Ascending aorta (tissue), 2 donors: ENCODE measurements around the gene CLPTM1L. TPM values are rescaled to one million over a fixed set of nuclear protein-coding genes. Genes with fewer than 3 reads are reported as not detected.
"Not testable (repeated sequence)": the region's sequence is repeated elsewhere in the genome, so short reads cannot be mapped to it uniquely, and the experiment has no call there.

Experiments used
- DNase-seq, 2 donors: peaks; one replicate each; pipeline ENCODE4 v3.0.0-alpha.2; 2019; ENCODE audit warnings: low spot score in 2 of 2
- H3K27ac ChIP-seq, 2 donors: fragments of 200-600 bp; sonication (generic); one replicate each; pipeline ENCODE4 v1.5.1; 2016 to 2017; ENCODE audit warnings: mild to moderate bottlenecking in 1 of 2
- H3K27me3 ChIP-seq: fragments of 200-600 bp; sonication (generic); one replicate; pipeline ENCODE4 v1.5.1; 2017
- H3K36me3 ChIP-seq, 2 donors: fragments of 200-600 bp; sonication (generic); one replicate each; pipeline ENCODE4 v1.5.1; 2016
- H3K4me1 ChIP-seq, 2 donors: fragments of 200-600 bp; sonication (generic); one replicate each; pipeline ENCODE4 v1.5.1; 2016 to 2017; ENCODE audit warnings: mild to moderate bottlenecking in 1 of 2
- H3K4me3 ChIP-seq, 2 donors: fragments of 200-600 bp; sonication (generic); one replicate each; pipeline ENCODE4 v1.5.1; 2016 to 2017; ENCODE audit warnings: mild to moderate bottlenecking in 1 of 2
- H3K9me3 ChIP-seq, 2 donors: fragments of 200-600 bp; sonication (generic); one replicate each; pipeline ENCODE4 v1.5.1; 2016
- intact Hi-C: fragments of 100-400 bp; cut with DNase I; formaldehyde crosslinking; loops from one replicate; pipeline ENCODE4 v1.15.1; 2023
- total RNA-seq: library from RNA; depleted of rRNA; stranded (reverse); fragments of >200 nt; gene quantifications from one replicate; pipeline ENCODE4 v1.1.0, GENCODE V29; 2016
- TF ChIP-seq, protein P1 (sequence below), 3 experiments: fragments of 200-600 bp in 2 of 3; fragments of 450-650 bp in 1 of 3; sonication (generic) in 2 of 3; IDR thresholded peaks; one replicate each; pipeline ENCODE4 v1.5.1; 2016 to 2019; ENCODE audit warnings: antibody characterized with exemption in 3 of 3, mild to moderate bottlenecking in 1 of 3, moderate library complexity in 1 of 3

CLPTM1L gene
- total RNA-seq, 1 donor from 2014 or later = 23.6 TPM

DNA sequence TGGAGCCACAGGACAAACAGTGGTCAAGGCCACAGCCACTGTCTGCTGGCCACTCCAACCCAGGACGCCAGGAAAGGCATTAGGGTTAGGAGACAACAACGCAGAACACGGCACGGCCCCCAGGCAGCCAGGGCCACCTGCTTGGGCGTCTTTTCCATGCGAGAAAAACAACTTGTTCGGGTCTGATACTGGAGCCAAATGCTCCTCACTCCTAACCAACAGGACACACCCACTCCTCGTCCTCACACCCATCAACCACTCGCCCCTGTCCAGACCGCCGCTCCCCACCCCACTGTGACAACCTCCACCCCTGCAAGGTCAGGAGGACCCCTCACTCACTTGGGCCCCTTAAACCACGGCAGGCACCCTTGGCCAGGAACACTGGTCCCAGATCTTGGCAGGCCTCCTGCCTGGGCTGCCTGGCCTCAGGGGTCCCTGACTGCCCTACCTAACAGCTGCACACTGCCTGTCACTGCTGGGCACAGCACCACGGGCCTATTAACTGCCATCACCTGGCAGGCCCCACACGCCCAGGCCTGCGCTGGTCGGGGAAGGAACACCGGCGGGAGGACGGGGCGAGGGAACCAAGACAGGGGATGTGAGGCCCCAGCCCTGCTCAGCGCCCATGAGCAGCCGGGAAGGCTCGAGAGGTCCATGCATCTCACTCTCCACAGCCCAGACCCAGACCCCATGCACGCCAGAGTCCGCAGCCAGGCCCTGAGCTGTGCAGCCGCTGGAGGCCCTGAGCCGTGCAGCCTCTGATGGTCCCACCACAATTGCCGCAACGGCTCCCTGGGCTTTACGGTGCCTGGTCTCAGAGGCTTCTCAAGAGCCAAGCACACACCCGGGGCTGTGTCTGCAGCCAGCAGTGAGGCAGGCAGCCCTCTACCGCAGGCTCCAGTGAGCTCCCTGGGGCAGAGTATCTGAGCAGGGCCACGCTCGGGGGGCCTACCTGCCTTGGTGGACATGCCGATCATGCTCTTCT, 13.8 kb downstream of the CLPTM1L start:
- Histone ChIP-seq H3K27ac (no peak overlapping the region), H3K9me3 (no peaks in the 10 kb centered on the region), H3K4me1 (no peaks in the 10 kb centered on the region), H3K36me3 (peaks cover 51 to 66% of the 10 kb centered on the region in 2 donors), H3K27me3 (no peaks in the 10 kb centered on the region), H3K4me3 (no peak overlapping the region)
- TF ChIP-seq, protein P1, sequence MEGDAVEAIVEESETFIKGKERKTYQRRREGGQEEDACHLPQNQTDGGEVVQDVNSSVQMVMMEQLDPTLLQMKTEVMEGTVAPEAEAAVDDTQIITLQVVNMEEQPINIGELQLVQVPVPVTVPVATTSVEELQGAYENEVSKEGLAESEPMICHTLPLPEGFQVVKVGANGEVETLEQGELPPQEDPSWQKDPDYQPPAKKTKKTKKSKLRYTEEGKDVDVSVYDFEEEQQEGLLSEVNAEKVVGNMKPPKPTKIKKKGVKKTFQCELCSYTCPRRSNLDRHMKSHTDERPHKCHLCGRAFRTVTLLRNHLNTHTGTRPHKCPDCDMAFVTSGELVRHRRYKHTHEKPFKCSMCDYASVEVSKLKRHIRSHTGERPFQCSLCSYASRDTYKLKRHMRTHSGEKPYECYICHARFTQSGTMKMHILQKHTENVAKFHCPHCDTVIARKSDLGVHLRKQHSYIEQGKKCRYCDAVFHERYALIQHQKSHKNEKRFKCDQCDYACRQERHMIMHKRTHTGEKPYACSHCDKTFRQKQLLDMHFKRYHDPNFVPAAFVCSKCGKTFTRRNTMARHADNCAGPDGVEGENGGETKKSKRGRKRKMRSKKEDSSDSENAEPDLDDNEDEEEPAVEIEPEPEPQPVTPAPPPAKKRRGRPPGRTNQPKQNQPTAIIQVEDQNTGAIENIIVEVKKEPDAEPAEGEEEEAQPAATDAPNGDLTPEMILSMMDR (IDR thresholded peaks at IDR 0.05) = no peak
- intact Hi-C loops = no loop called here
- DNase-seq = no peak

DNA sequence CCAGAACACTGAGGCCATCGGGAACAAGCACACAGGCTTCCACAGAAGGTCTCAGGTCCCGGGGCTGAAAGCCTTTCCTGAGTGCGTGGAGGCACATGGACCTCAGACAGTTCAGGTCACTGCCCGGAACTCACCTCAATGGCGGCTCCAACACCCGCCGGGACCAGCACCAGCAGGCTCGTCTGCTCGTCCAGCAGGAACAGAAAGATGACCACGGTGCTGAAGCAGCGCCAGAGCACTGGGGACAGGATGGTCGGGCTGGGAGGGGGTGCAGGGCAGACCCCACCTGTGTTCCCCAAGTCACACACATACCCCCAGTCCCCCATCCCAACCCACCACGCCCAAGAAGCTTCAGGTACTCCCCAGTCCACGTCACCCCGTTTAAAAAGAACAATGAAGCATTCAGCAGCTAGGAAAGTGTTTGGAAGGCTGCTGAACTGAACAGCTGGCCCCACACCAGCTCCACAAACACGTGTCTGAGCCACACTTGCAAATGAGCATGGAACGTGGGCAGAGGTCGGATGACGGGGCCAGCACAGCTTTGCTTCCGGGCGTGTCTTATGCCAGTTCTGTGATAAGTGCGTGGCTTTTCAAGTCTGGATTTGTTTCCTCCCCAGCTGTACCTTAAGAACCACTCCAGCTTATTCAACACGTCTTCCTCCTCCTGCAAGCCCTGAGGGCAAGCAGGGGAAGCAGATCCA, 14.6 kb downstream of the CLPTM1L start:
- H3K27me3 ChIP-seq = no peaks in the 10 kb centered on the region
- H3K36me3 ChIP-seq = peaks cover 45 to 59% of the 10 kb centered on the region in 2 donors
- no peaks in the 10 kb centered on the region for H3K4me1 ChIP-seq
- no peaks in the 10 kb centered on the region for H3K9me3 ChIP-seq
- TF ChIP-seq, protein P1 (IDR thresholded peaks at IDR 0.05) = no peak
- intact Hi-C loops = no loop called here
- H3K27ac ChIP-seq = no peak overlapping the region
- no peak overlapping the region for H3K4me3 ChIP-seq
- no peak for DNase-seq

DNA sequence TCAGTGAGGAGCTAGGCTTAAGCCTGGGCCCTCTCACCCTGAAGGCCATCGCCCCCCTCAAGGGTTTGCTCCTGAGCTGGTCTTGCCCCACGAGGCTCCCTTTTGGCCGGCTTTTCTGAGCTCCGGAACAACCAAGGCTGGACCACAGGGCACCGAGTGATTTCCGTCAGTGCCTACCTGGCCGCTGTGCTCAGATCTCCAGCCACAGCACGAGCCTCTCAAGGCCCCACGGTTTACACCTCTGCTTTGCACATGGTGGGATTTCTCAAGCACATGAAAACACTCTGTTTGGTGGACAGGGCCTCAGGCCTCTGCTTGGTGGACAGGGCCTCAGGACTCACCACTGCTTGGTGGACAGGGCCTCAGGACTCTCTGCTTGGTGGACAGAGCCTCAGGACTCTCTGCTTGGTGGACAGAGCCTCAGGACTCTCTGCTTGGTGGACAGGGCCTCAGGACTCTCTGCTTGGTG, 15.8 kb downstream of the CLPTM1L start:
- TF ChIP-seq, protein P1 (IDR thresholded peaks at IDR 0.05) = no peak
- H3K27me3 ChIP-seq = no peaks in the 10 kb centered on the region
- no peaks in the 10 kb centered on the region for H3K4me1 ChIP-seq
- no peak for DNase-seq
- no peaks in the 10 kb centered on the region for H3K9me3 ChIP-seq
- H3K27ac ChIP-seq = peak overlapping the region in 1 of 2 donors; percentile 53
- intact Hi-C loops = no loop called here
- peaks cover 45 to 59% of the 10 kb centered on the region in 2 donors for H3K36me3 ChIP-seq
- no peak overlapping the region for H3K4me3 ChIP-seq

DNA sequence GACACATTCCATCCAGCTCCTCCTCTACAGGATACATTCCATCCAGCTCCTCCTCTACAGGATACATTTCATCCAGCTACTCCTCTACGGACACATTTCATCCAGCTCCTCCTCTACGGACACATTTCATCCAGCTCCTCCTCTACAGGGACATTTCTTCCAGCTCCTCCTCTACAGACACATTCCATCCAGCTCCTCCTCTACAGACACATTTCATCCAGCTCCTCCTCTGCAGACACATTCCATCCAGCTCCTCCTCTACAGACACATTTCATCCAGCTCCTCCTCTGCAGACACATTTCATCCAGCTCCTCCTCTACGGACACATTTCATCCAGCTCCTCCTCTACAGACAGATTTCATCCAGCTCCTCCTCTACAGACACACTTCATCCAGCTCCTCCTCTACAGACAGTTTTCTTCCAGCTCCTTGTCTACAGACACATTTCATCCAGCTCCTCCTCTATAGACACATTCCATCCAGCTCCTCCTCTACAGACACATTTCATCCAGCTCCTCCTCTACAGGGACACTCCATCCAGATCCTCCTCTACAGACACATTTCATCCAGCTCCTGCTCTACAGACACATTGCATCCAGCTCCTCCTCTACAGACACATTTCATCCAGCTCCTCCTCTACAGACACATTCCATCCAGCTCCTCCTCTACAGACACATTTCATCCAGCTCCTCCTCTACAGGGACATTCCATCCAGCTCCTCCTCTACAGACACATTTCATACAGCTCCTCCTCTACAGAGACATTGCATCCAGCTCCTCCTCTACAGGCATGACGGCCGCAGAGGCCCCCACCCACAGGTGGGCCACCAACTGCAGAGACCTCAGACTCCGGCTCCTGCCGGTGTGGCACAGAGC, 16.4 kb downstream of the CLPTM1L start:
- H3K9me3 ChIP-seq, intact Hi-C loops, H3K4me1 ChIP-seq, H3K27me3 ChIP-seq, H3K4me3 ChIP-seq: not testable (repeated sequence)
- Histone ChIP-seq H3K36me3 (peaks cover 45 to 59% of the 10 kb centered on the region in 2 donors), H3K27ac (peak overlapping the region in 1 of 2 donors; percentile 53)
- peak in 1 of 2 donors; percentile 44 for DNase-seq

DNA sequence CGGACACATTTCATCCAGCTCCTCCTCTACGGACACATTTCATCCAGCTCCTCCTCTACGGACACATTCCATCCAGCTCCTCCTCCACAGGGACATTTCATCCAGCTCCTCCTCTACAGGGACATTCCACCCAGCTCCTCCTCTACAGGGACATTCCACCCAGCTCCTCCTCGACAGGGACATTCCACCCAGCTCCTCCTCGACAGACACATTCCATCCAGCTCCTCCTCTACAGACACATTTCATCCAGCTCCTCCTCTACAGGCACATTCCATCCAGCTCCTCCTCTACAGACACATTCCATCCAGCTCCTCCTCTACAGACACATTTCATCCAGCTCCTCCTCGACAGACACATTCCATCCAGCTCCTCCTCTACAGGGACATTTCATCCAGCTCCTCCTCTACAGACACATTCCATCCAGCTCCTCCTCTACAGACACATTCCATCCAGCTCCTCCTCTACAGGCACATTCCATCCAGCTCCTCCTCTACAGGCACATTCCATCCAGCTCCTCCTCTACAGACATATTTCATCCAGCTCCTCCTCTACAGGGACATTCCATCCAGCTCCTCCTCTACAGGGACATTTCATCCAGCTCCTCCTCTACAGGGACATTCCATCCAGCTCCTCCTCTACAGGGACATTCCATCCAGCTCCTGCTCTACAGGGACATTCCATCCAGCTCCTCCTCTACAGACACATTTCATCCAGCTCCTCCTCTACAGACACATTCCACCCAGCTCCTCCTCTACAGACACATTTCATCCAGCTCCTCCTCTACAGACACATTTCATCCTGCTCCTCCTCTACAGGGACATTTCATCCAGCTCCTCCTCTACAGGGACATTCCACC, 17.8 kb downstream of the CLPTM1L start:
- H3K27ac ChIP-seq = peak overlapping the region in 1 of 2 donors; percentile 56
- H3K36me3 ChIP-seq = peaks cover 53 to 64% of the 10 kb centered on the region in 2 donors
- H3K4me1 ChIP-seq, H3K9me3 ChIP-seq, H3K4me3 ChIP-seq, intact Hi-C loops, H3K27me3 ChIP-seq: not testable (repeated sequence)
- peak in 1 of 2 donors; percentile 53 for DNase-seq

DNA sequence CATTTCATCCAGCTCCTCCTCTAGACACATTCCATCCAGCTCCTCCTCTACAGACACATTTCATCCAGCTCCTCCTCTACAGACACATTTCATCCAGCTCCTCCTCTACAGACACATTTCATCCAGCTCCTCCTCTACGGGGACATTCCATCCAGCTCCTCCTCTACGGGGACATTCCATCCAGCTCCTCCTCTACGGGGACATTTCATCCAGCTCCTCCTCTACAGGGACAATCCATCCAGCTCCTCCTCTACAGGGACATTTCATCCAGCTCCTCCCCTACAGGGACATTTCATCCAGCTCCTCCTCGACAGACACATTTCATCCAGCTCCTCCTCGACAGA, 18.4 kb downstream of the CLPTM1L start:
- Histone ChIP-seq H3K36me3 (peaks cover 53 to 64% of the 10 kb centered on the region in 2 donors), H3K27ac (peak overlapping the region in 1 of 2 donors; percentile 11)
- DNase-seq = peak in 1 of 2 donors; percentile 35
- H3K4me3 ChIP-seq, H3K9me3 ChIP-seq, intact Hi-C loops, H3K4me1 ChIP-seq, H3K27me3 ChIP-seq: not testable (repeated sequence)
